HepG2 (cell line): ENCODE measurements around the gene RMDN2.
"Not testable (repeated sequence)": the region's sequence is repeated elsewhere in the genome, so short reads cannot be mapped to it uniquely, and the experiment has no call there.

Source experiments
- ARNTL ChIP-seq: sonication (generic); formaldehyde crosslinking; IDR thresholded peaks from 2 replicates; pipeline ENCODE4 v1.4.0; 2020; ENCODE audit warnings: mild to moderate bottlenecking, missing genetic modification reagents
- POLR2A ChIP-seq, 2 experiments: IDR thresholded peaks; 2 replicates each; pipeline ENCODE4 v1.6.1; 2011; ENCODE audit warnings: low read depth in 2 of 2, low read length in 2 of 2, mild to moderate bottlenecking in 1 of 2, moderate library complexity in 1 of 2; ENCODE audit not compliant: insufficient read depth in 1 of 2
- TOE1 ChIP-seq: sonication (generic); formaldehyde crosslinking; IDR thresholded peaks from 2 replicates; pipeline ENCODE4 v1.4.0; 2020; ENCODE audit warnings: mild to moderate bottlenecking, missing genetic modification reagents
- ZBTB46 ChIP-seq: sonication (generic); formaldehyde crosslinking; IDR thresholded peaks from 2 replicates; pipeline ENCODE4 v1.4.0; 2020; ENCODE audit warnings: mild to moderate bottlenecking, missing genetic modification reagents, borderline replicate concordance
- ZKSCAN1 ChIP-seq: fragments of 150-350 bp; IDR thresholded peaks from 2 replicates; pipeline ENCODE4 v1.6.1; 2014; ENCODE audit warnings: low read length
- ZNF224 ChIP-seq: sonication (generic); formaldehyde crosslinking; IDR thresholded peaks from 2 replicates; pipeline ENCODE4 v1.5.0; 2020; ENCODE audit warnings: mild to moderate bottlenecking, missing genetic modification reagents
- ZNF513 ChIP-seq: sonication (generic); formaldehyde crosslinking; conservative IDR thresholded peaks from 2 replicates; pipeline ENCODE4 v1.5.0; 2020; ENCODE audit warnings: missing genetic modification reagents

- not testable (repeated sequence) for TF ChIP-seq ZKSCAN1; ARNTL (CRISPR knock-in tag); TOE1; ZNF513 (CRISPR knock-in tag); POLR2A (IDR thresholded peaks at IDR 0.05; ENCODE audit: insufficient read depth in 1 of 2, low read depth in 2 of 2, low read length in 2 of 2); ZBTB46; ZNF224 (CRISPR knock-in tag)
Measured at GRCh38 chr2:37962740-37963121, 37.6 kb downstream of the RMDN2 start.
